Kidney (tissue), 14 donors: ENCODE measurements around the gene GFOD1. TPM values are rescaled to one million over a fixed set of nuclear protein-coding genes. Genes with fewer than 3 reads are reported as not detected.
"Not testable (repeated sequence)": the region's sequence is repeated elsewhere in the genome, so short reads cannot be mapped to it uniquely, and the experiment has no call there.

Experiments
- DNase-seq, 5 donors: peaks; one replicate each; pipeline ENCODE4 v3.0.0-alpha.2; 2013 to 2020
- FAIRE-seq: peaks from 2 replicates; lab custom pipeline; 2012; peaks lifted over from hg19 to GRCh38; lab: Jason Lieb, UNC
- H3K27ac ChIP-seq, 2 donors: one replicate each; pipeline ENCODE4 v1.7.0; 2013; ENCODE audit warnings: low read depth in 2 of 2, low read length in 2 of 2, inconsistent platforms in 1 of 2
- H3K27me3 ChIP-seq: one replicate; pipeline ENCODE4 v1.7.1; 2013; ENCODE audit warnings: low read length, inconsistent platforms; ENCODE audit not compliant: control insufficient read depth, insufficient read depth
- H3K36me3 ChIP-seq, 3 donors: one replicate each; pipeline versions ENCODE4 v1.7.0 to v1.7.1; 2013; ENCODE audit warnings: low read length in 3 of 3, control low read depth in 1 of 3, inconsistent platforms in 1 of 3; ENCODE audit not compliant: insufficient read depth in 3 of 3, control insufficient read depth in 2 of 3
- H3K4me1 ChIP-seq, 3 donors: one replicate each; pipeline versions ENCODE4 v1.7.0 to v1.7.1; 2013; ENCODE audit warnings: low read length in 3 of 3, inconsistent platforms in 1 of 3, low read depth in 1 of 3; ENCODE audit not compliant: control insufficient read depth in 2 of 3, insufficient read depth in 2 of 3
- H3K4me3 ChIP-seq, 3 donors: one replicate each; pipeline versions ENCODE4 v1.7.0 to v1.8.1; 2013; ENCODE audit warnings: low read length in 3 of 3, control low read depth in 1 of 3, inconsistent platforms in 1 of 3
- H3K9ac ChIP-seq, 3 donors: one replicate each; pipeline versions ENCODE4 v1.7.0 to v1.7.1; 2013; ENCODE audit warnings: low read length in 3 of 3, control low read depth in 1 of 3, inconsistent platforms in 1 of 3
- H3K9me3 ChIP-seq, 3 donors: one replicate each; pipeline versions ENCODE4 v1.7.0 to v1.7.1; 2013; ENCODE audit warnings: low read length in 3 of 3, control low read depth in 1 of 3, inconsistent platforms in 1 of 3; ENCODE audit not compliant: control insufficient read depth in 2 of 3, insufficient read depth in 1 of 3
- CTCF ChIP-seq: IDR thresholded peaks from 3 replicates; pipeline ENCODE4 v1.5.1; 2012; ENCODE audit warnings: mild to moderate bottlenecking, moderate library complexity, borderline replicate concordance; ENCODE audit not compliant: insufficient read depth; ENCODE audit errors: extremely low read depth
- intact Hi-C: fragments of 100-400 bp; cut with DNase I; formaldehyde crosslinking; loops from one replicate; pipeline ENCODE4 v1.11.1; 2022
- polyA plus RNA-seq: library from polyadenylated mRNA; stranded (reverse); fragments of 350-450 nt; fragmentation: Illumina TruSeq; extraction: RNeasy Lipid Tissue Mini Kit (QIAGEN cat#74804); gene quantifications from one replicate; pipeline ENCODE4 v1.2.3, GENCODE V29; 2014; ENCODE audit warnings: low read depth, low replicate concordance; ENCODE audit not compliant: insufficient read depth
- total RNA-seq: library from RNA; stranded (reverse); fragmentation: NEBNext Ultra II Directional; extraction: Animal tissue kit (Norgen Biotek cat#: 25700); gene quantifications from one replicate; pipeline ENCODE4 v1.2.1, GENCODE V29; 2021
- donor health status: control.
- donor health status: control.
- donor health status: control.
- donor health status: control.
- donor health status: control.
- donor health status: DM: yes; HTN: yes; CAD: no.
- donor health status: Normal renal cell carcinoma (clear cell type).

The GFOD1 gene
- total and polyA plus RNA-seq, 2 donors from 2014 or later = 2.1 to 14.6 TPM

- TF ChIP-seq CTCF = no peak
- Histone ChIP-seq H3K27me3 (no peaks in the 10 kb centered on the region), H3K4me1 (peaks cover 0 to 3% (median 2%) of the 10 kb centered on the region in 3 donors), H3K4me3 (no peak overlapping the region), H3K9me3 (no peaks in the 10 kb centered on the region), H3K36me3 (no peaks in the 10 kb centered on the region), H3K27ac (no peak overlapping the region), H3K9ac (no peak overlapping the region)
- DNase-seq (no peak), FAIRE-seq (no peak)
- intact Hi-C loops = no loop called here
Measured at GRCh38 chr6:13461805-13462204, 25.6 kb downstream of the GFOD1 start.

- Histone ChIP-seq H3K27ac (no peak overlapping the region), H3K4me3 (no peak overlapping the region), H3K9ac (no peak overlapping the region), H3K9me3 (no peaks in the 10 kb centered on the region), H3K4me1 (peaks cover 0 to 2% (median 0%) of the 10 kb centered on the region in 3 donors), H3K27me3 (no peaks in the 10 kb centered on the region), H3K36me3 (no peaks in the 10 kb centered on the region)
- intact Hi-C loops = no loop called here
- FAIRE-seq (no peak), DNase-seq (peak in 4 of 5 donors; percentile 74 to 87 (median 86))
- TF ChIP-seq CTCF = no peak
Measured at GRCh38 chr6:13461307-13461706, 26.1 kb downstream of the GFOD1 start.

GRCh38 chr6:13460289-13460688, 27.1 kb downstream of the GFOD1 start:
- H3K27ac ChIP-seq, H3K4me1 ChIP-seq, H3K9me3 ChIP-seq, H3K27me3 ChIP-seq, DNase-seq, intact Hi-C loops, FAIRE-seq, H3K4me3 ChIP-seq, H3K36me3 ChIP-seq, H3K9ac ChIP-seq: not testable (repeated sequence)

- no peak for FAIRE-seq
Measured at GRCh38 chr6:13457577-13457976, 29.8 kb downstream of the GFOD1 start.

More at GRCh38 chr6:13457577-13457976, 29.8 kb downstream of the GFOD1 start:
- DNase-seq = no peak
- Histone ChIP-seq H3K36me3 (no peaks in the 10 kb centered on the region), H3K9ac (no peak overlapping the region), H3K9me3 (no peaks in the 10 kb centered on the region), H3K4me3 (no peak overlapping the region), H3K27ac (no peak overlapping the region), H3K4me1 (no peaks in the 10 kb centered on the region), H3K27me3 (no peaks in the 10 kb centered on the region)
- TF ChIP-seq CTCF = no peak
- intact Hi-C loops = no loop called here
